Natural killer cell (primary cell): Measurements from ENCODE around the gene BICRA. TPM values are rescaled to one million over a fixed set of nuclear protein-coding genes. Genes with fewer than 3 reads are reported as not detected.
A peak's percentile ranks its signal among the peaks of the same experiment; 100 is the strongest.

ENCODE experiments used
- ATAC-seq, 3 donors: fragments of 150-1000 bp in 2 of 3; fragments of 200-7000 bp in 1 of 3; cut with Tn5 transposase; 1 replicate in 1 of 3; 2 replicates in 2 of 3; pipeline ENCODE4 v1.10.0; 2021; ENCODE audit warnings: mild to moderate bottlenecking in 2 of 3, moderate library complexity in 2 of 3
- DNase-seq, 2 donors: peaks; one replicate each; pipeline versions ENCODE4 v3.0.0 to v3.0.0-alpha.2; 2013 to 2021; ENCODE audit warnings: mixed read lengths in 1 of 2
- H3K27ac ChIP-seq: one replicate; pipeline ENCODE4 v1.5.1; 2013; ENCODE audit warnings: mild to moderate bottlenecking, low read length
- H3K27me3 ChIP-seq: one replicate; pipeline ENCODE4 v1.6.1; 2013; ENCODE audit warnings: low read length; ENCODE audit not compliant: control insufficient read depth, insufficient read depth
- H3K36me3 ChIP-seq: one replicate; pipeline ENCODE4 v1.6.1; 2013; ENCODE audit warnings: low read length; ENCODE audit not compliant: control insufficient read depth, insufficient read depth
- H3K4me1 ChIP-seq: one replicate; pipeline ENCODE4 v1.6.1; 2013; ENCODE audit warnings: low read length; ENCODE audit not compliant: control insufficient read depth, insufficient read depth
- H3K4me3 ChIP-seq: one replicate; pipeline ENCODE4 v1.5.1; 2013; ENCODE audit warnings: low read length
- H3K9me3 ChIP-seq: one replicate; pipeline ENCODE4 v1.6.1; 2013; ENCODE audit warnings: low read length; ENCODE audit not compliant: control insufficient read depth, insufficient read depth
- H3K27ac Mint-ChIP-seq, 2 donors: one replicate each; pipeline ENCODE4 v1.8.0; 2022; ENCODE audit warnings: mild to moderate bottlenecking in 2 of 2, mixed read lengths in 2 of 2, moderate library complexity in 1 of 2
- H3K27me3 Mint-ChIP-seq, 2 donors: one replicate each; pipeline ENCODE4 v1.8.0; 2022; ENCODE audit warnings: low read depth in 2 of 2, mixed read lengths in 2 of 2
- H3K36me3 Mint-ChIP-seq: one replicate; pipeline ENCODE4 v1.8.0; 2022; ENCODE audit warnings: mixed read lengths
- H3K4me1 Mint-ChIP-seq, 2 donors: one replicate each; pipeline ENCODE4 v1.8.0; 2022; ENCODE audit warnings: mixed read lengths in 2 of 2
- H3K4me3 Mint-ChIP-seq: one replicate; pipeline ENCODE4 v1.8.0; 2022; ENCODE audit warnings: mild to moderate bottlenecking, moderate library complexity, mixed read lengths
- H3K9me3 Mint-ChIP-seq, 2 donors: one replicate each; pipeline ENCODE4 v1.8.0; 2022; ENCODE audit warnings: mixed read lengths in 2 of 2
- CTCF ChIP-seq: fragments of 200-600 bp; IDR thresholded peaks from one replicate; pipeline ENCODE4 v1.8.0; 2022; ENCODE audit warnings: antibody characterized with exemption
- WGBS: methylation state at CpG from one replicate; pipeline ENCODE4 v1.1.7; 2013; ENCODE audit warnings: missing lambda C conversion rate; ENCODE audit not compliant: insufficient coverage; 5-methylcytosine and 5-hydroxymethylcytosine counted together
- intact Hi-C: fragments of 100-400 bp; cut with micrococcal nuclease; formaldehyde crosslinking; loops from one replicate; pipeline ENCODE4 v1.14.2; 2022
- total RNA-seq, 4 donors: library from RNA; stranded (reverse); fragments of 120-200 nt in 1 of 4; gene quantifications; one replicate each; pipeline versions ENCODE4 v1.2.3 to v1.2.4, GENCODE V29; 2013 to 2022

Gene BICRA
- total RNA-seq, 3 donors from 2014 or later (not counting 1 experiment from before 2014, with no cell fraction given) = 31.9 to 37.4 (median 34.1) TPM

GRCh38 chr19:47610902-47611301 lies 2.0 kb downstream of the BICRA start:
- peak overlapping the region; percentile 74 for H3K27ac ChIP-seq

DNA sequence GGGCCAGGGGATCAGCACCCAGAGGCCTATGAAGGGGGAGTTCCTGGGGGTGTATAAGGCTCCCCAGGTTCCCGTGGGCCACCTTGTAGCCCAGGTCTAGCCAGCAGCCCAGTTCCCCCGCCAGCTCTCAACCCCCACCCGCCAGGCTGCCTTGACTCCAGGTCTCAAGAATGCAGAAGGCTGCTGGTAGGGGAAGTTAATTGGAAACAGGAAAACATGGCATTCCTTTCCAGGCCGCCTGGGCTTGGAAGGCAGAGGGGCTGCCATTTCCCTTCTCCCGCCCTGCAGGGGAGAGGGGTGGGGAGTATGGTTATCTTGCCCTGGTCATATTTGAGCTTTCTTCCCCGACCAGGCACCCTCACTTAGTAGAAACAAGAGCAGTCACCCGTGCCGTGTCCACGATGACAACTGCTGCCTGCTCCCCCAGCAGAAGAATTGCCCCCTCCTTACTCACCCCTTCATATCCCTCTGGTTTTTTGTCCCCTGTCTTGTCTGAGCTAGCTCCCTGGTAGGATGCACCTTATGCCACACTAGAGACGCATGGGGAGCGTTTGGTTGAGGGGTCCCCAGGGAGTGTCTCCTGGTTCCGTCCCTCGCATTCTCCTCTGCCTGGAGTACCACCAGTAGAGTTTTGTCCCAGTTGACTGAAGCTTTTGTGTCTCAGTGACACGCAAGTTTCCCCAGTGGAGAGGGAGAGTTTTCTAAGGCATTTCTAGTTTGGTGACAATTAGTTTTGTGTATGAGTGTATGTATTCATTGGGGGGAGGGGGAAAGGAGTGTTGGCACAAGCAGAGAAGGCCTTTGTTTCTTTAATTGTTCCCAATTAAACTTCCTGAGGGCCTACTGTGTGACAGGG lies 4.5 kb downstream of the BICRA start:
- Histone ChIP-seq H3K36me3 (peaks cover 2% of the 10 kb centered on the region), H3K4me1 (peaks cover 32% of the 10 kb centered on the region), H3K4me3 (no peak overlapping the region), H3K27me3 (no peaks in the 10 kb centered on the region), H3K9me3 (no peaks in the 10 kb centered on the region), H3K27ac (no peak overlapping the region)
- no peaks in the 10 kb centered on the region for H3K9me3 Mint-ChIP-seq
- H3K27ac Mint-ChIP-seq = peak overlapping the region in 1 of 2 donors; percentile 65
- DNase-seq = no peak
- TF ChIP-seq CTCF = no peak
- H3K4me1 Mint-ChIP-seq = peaks cover 33 to 49% of the 10 kb centered on the region in 2 donors
- WGBS = 81% methylated on average over 14 of the region's 14 CpGs
- H3K27me3 Mint-ChIP-seq = no peaks in the 10 kb centered on the region
- H3K36me3 Mint-ChIP-seq = no peaks in the 10 kb centered on the region
- peak overlapping the region; percentile 9 for H3K4me3 Mint-ChIP-seq
- ATAC-seq = no peak
- intact Hi-C loops = no loop called here

More at GRCh38 chr19:47610902-47611301, 2.0 kb downstream of the BICRA start:
- ATAC-seq (no peak), DNase-seq (no peak)
- Histone ChIP-seq H3K27me3 (no peaks in the 10 kb centered on the region), H3K4me1 (peaks cover 30% of the 10 kb centered on the region), H3K9me3 (no peaks in the 10 kb centered on the region), H3K36me3 (peaks cover 2% of the 10 kb centered on the region), H3K4me3 (no peak overlapping the region)
- Mint-ChIP-seq H3K27me3 (no peaks in the 10 kb centered on the region), H3K4me3 (peak overlapping the region; percentile 78), H3K27ac (peak overlapping the region; percentile 76 to 88), H3K36me3 (no peaks in the 10 kb centered on the region), H3K4me1 (peaks cover 31 to 45% of the 10 kb centered on the region in 2 donors), H3K9me3 (no peaks in the 10 kb centered on the region)
- intact Hi-C loops = no loop called here
- no peak for TF ChIP-seq CTCF
- WGBS = 86% methylated on average over 7 of the region's 7 CpGs

- no peak overlapping the region for H3K27ac ChIP-seq
- H3K4me1 Mint-ChIP-seq = peaks cover 33 to 49% of the 10 kb centered on the region in 2 donors
- DNase-seq (no peak), ATAC-seq (no peak)
- H3K36me3 ChIP-seq = peaks cover 2% of the 10 kb centered on the region
- no peaks in the 10 kb centered on the region for H3K9me3 Mint-ChIP-seq
- H3K27me3 Mint-ChIP-seq = no peaks in the 10 kb centered on the region
- WGBS = 75% methylated on average over 3 of the region's 3 CpGs
- no peak overlapping the region for H3K4me3 ChIP-seq
- H3K9me3 ChIP-seq = no peaks in the 10 kb centered on the region
- intact Hi-C loops = no loop called here
- TF ChIP-seq CTCF = no peak
- H3K27me3 ChIP-seq = no peaks in the 10 kb centered on the region
- no peak overlapping the region for H3K4me3 Mint-ChIP-seq
- no peaks in the 10 kb centered on the region for H3K36me3 Mint-ChIP-seq
- H3K27ac Mint-ChIP-seq = no peak overlapping the region
- H3K4me1 ChIP-seq = peaks cover 32% of the 10 kb centered on the region
Measured at GRCh38 chr19:47614021-47614295, 5.0 kb downstream of the BICRA start.

DNA sequence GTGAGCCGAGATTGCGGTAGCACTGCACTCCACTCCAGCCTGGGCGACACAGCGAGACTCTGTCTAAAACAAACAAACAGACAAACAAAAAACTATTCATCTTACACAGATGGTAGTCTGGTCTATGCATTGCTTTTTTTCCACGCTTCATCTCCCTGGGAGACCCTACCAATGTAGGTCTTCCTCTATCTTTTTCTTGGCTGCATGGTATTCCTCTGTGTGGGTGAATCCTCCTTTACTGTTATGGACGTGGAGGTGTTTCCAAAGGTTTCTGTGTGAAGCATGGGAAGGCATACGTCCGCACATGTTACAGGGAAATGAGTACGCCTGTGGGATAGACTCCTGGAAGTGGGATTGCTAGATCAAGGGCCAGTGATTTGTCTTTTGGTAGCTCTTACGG lies 5.6 kb downstream of the BICRA start:
- ATAC-seq = no peak
- DNase-seq = no peak
- Mint-ChIP-seq H3K36me3 (no peaks in the 10 kb centered on the region), H3K27me3 (no peaks in the 10 kb centered on the region), H3K27ac (no peak overlapping the region), H3K4me1 (peaks cover 33 to 49% of the 10 kb centered on the region in 2 donors), H3K4me3 (no peak overlapping the region), H3K9me3 (no peaks in the 10 kb centered on the region)
- H3K4me3 ChIP-seq = no peak overlapping the region
- no peaks in the 10 kb centered on the region for H3K27me3 ChIP-seq
- H3K27ac ChIP-seq = no peak overlapping the region
- no peak for TF ChIP-seq CTCF
- peaks cover 2% of the 10 kb centered on the region for H3K36me3 ChIP-seq
- H3K4me1 ChIP-seq = peaks cover 32% of the 10 kb centered on the region
- 96% methylated on average over 10 of the region's 10 CpGs for WGBS
- intact Hi-C loops = no loop called here
- H3K9me3 ChIP-seq = no peaks in the 10 kb centered on the region
